Kidney epithelial cell (primary cell): ENCODE data around the gene NALCN. TPM values are rescaled to one million over a fixed set of nuclear protein-coding genes. Genes with fewer than 3 reads are reported as not detected.

Source experiments
- DNase-seq: peaks from one replicate; pipeline ENCODE4 v3.0.0-alpha.2; 2010; ENCODE audit warnings: low read depth
- H3K27me3 ChIP-seq: 2 replicates; pipeline ENCODE4 v1.6.0; 2011; ENCODE audit warnings: low read length; ENCODE audit not compliant: control insufficient read depth, insufficient read depth
- H3K36me3 ChIP-seq: 2 replicates; pipeline ENCODE4 v1.5.1; 2011; ENCODE audit warnings: low read length; ENCODE audit not compliant: control insufficient read depth, insufficient read depth
- H3K4me3 ChIP-seq: 2 replicates; pipeline ENCODE4 v1.5.1; 2011; ENCODE audit warnings: low read depth, mild to moderate bottlenecking, control low read depth, low read length
- CTCF ChIP-seq: IDR thresholded peaks from 2 replicates; pipeline ENCODE4 v1.5.1; 2011; ENCODE audit warnings: mild to moderate bottlenecking, moderate library complexity, low read length, control low read depth, inconsistent platforms; ENCODE audit not compliant: insufficient read depth, poor library complexity, severe bottlenecking
- total RNA-seq: library from RNA; depleted of rRNA; stranded (reverse); fragments of >200 nt; gene quantifications from 2 replicates; pipeline ENCODE4 v1.2.3, GENCODE V29; 2015

NALCN gene
- total RNA-seq, 1 donor from 2014 or later = 1.8 TPM

GRCh38 chr13:101447852-101448251, 31.5 kb upstream of the NALCN start:
- TF ChIP-seq CTCF = no peak
- Histone ChIP-seq H3K36me3 (no peaks in the 10 kb centered on the region), H3K27me3 (no peaks in the 10 kb centered on the region), H3K4me3 (no peak overlapping the region)
- no peak for DNase-seq

GRCh38 chr13:101434486-101434885, 18.2 kb upstream of the NALCN start:
- Histone ChIP-seq H3K27me3 (no peaks in the 10 kb centered on the region), H3K36me3 (no peaks in the 10 kb centered on the region), H3K4me3 (no peak overlapping the region)
- DNase-seq = no peak
- TF ChIP-seq CTCF = no peak

GRCh38 chr13:101433895-101434294, 17.6 kb upstream of the NALCN start:
- no peaks in the 10 kb centered on the region for H3K36me3 ChIP-seq
- no peaks in the 10 kb centered on the region for H3K27me3 ChIP-seq
- no peak overlapping the region for H3K4me3 ChIP-seq
- DNase-seq = no peak
- TF ChIP-seq CTCF = no peak

GRCh38 chr13:101429733-101430132, 13.4 kb upstream of the NALCN start:
- TF ChIP-seq CTCF = no peak
- DNase-seq = no peak
- Histone ChIP-seq H3K36me3 (no peaks in the 10 kb centered on the region), H3K27me3 (no peaks in the 10 kb centered on the region), H3K4me3 (no peak overlapping the region)

GRCh38 chr13:101425623-101426022, 9.3 kb upstream of the NALCN start:
- TF ChIP-seq CTCF = no peak
- Histone ChIP-seq H3K36me3 (no peaks in the 10 kb centered on the region), H3K4me3 (no peak overlapping the region), H3K27me3 (no peaks in the 10 kb centered on the region)
- no peak for DNase-seq

- no peaks in the 10 kb centered on the region for H3K36me3 ChIP-seq
- H3K4me3 ChIP-seq = no peak overlapping the region
- DNase-seq = no peak
- no peaks in the 10 kb centered on the region for H3K27me3 ChIP-seq
- TF ChIP-seq CTCF = no peak
Measured at GRCh38 chr13:101425156-101425471, 8.8 kb upstream of the NALCN start.
